Breast epithelium (tissue), 3 donors: ENCODE data around the gene SMO.

Experiments used
- CTCF ChIP-seq, 3 donors: fragments of 450-650 bp; IDR thresholded peaks; one replicate each; pipeline ENCODE4 v1.5.1; 2016 to 2017; ENCODE audit warnings: antibody characterized with exemption in 3 of 3, mild to moderate bottlenecking in 3 of 3, moderate library complexity in 3 of 3
- POLR2A ChIP-seq: fragments of 450-650 bp; IDR thresholded peaks from one replicate; pipeline ENCODE4 v1.6.1; 2016; ENCODE audit warnings: antibody characterized with exemption, mild to moderate bottlenecking, moderate library complexity
- POLR2AphosphoS5 ChIP-seq, 3 donors: sonication (generic); formaldehyde crosslinking; IDR thresholded peaks; one replicate each; pipeline ENCODE4 v1.6.1; 2017; ENCODE audit warnings: antibody characterized with exemption in 3 of 3

- TF ChIP-seq CTCF (IDR thresholded peaks at IDR 0.05) (no peak), POLR2A (no peak), POLR2AphosphoS5 (IDR thresholded peaks at IDR 0.05) (no peak)
Measured at GRCh38 chr7:129144095-129144833, 44.2 kb upstream of the SMO start, which contains the start of gene TSPAN33.
